GM12875 (cell line): ENCODE measurements around the gene MUC3A.

ENCODE experiments used
- H3K4me3 ChIP-seq: one replicate; pipeline ENCODE4 v1.5.1; 2011; ENCODE audit warnings: low read depth, low read length, control low read depth
- TF ChIP-seq, protein P1 (sequence below): IDR thresholded peaks from 2 replicates; pipeline ENCODE4 v1.5.1; 2011; ENCODE audit warnings: low read depth, mild to moderate bottlenecking, control low read depth, inconsistent platforms, low read length, moderate library complexity, borderline replicate concordance; ENCODE audit not compliant: insufficient read depth

The MUC3A gene

DNA sequence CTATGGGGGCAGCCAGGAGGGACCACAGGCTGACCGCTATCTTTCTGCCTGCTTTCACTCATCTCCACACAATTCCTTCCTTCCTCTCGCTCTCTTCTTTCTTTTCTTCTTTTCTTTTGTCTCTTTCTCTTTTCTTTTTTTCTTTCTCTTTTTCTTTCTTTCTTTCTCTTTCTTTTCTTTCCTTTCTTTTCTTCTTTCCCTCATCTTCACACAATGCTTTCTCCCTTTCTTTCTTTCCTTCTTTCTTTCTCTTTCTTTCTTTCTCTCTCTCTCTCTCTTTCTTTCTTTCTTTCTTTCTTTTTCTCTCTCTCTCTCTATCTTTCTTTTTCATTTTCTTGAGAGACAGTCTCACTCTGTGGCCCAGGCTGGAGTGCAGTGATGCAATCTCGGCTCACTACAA, 13.2 kb downstream of the MUC3A start:
- no peak overlapping the region for H3K4me3 ChIP-seq
- TF ChIP-seq, protein P1, sequence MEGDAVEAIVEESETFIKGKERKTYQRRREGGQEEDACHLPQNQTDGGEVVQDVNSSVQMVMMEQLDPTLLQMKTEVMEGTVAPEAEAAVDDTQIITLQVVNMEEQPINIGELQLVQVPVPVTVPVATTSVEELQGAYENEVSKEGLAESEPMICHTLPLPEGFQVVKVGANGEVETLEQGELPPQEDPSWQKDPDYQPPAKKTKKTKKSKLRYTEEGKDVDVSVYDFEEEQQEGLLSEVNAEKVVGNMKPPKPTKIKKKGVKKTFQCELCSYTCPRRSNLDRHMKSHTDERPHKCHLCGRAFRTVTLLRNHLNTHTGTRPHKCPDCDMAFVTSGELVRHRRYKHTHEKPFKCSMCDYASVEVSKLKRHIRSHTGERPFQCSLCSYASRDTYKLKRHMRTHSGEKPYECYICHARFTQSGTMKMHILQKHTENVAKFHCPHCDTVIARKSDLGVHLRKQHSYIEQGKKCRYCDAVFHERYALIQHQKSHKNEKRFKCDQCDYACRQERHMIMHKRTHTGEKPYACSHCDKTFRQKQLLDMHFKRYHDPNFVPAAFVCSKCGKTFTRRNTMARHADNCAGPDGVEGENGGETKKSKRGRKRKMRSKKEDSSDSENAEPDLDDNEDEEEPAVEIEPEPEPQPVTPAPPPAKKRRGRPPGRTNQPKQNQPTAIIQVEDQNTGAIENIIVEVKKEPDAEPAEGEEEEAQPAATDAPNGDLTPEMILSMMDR: no peak

DNA sequence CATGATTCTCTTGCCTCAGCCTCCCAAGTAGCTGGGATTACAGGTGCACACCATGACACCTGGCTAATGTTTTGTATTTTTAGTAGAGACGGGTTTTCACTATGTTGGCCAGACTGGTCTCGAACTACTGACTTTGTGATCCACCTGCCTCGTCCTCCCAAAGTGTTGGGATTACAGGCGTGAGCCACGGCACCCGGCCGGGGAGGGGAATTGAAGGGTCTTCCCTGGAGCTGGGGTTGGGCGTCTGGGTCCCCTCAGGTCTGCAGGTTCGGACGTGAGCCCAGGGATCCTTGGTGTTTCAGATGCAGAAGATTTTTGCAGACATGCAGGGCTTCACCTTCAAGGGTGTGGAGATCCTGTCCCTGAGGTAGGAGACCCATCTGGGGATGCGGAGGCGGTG, 14.1 kb downstream of the MUC3A start:
- no peak overlapping the region for H3K4me3 ChIP-seq
- TF ChIP-seq, protein P1: no peak

DNA sequence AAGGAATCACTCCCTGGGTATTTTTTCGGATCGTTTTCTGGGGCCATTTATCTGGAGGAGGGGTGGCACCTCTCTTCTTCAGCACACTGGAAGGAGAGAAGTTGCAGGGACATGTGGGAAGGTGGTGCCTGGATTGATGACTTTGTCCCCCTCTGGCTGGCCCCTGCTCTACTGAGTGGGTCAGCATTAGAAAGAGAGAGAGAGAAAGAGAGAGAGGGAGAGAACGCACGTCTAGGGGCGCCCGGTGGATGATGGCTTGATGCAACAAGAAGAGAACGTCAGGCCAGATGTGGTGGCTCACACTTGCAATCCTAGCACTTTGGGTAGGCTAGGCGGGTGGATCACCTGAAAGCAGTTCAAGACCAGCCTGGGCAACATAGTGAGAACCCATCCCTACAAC, 14.5 kb downstream of the MUC3A start:
- H3K4me3 ChIP-seq: no peak overlapping the region
- TF ChIP-seq, protein P1: no peak

DNA sequence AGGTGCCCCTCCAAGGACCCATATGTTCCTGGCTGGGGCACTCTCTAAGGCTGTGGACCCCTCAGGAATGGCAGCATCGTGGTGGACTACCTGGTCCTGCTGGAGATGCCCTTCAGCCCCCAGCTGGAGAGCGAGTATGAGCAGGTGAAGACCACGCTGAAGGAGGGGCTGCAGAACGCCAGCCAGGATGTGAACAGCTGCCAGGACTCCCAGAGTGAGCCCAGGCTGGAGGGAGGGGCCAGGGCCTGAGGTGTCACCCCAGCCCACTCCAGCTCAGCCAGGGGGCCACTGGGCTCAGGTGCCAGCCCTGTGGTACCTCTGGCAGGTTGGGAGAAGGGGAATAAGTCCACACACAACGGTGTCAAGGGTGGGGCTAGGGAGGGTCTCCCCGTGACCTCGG, 15.3 kb downstream of the MUC3A start:
- TF ChIP-seq, protein P1: no peak
- H3K4me3 ChIP-seq: no peak overlapping the region

DNA sequence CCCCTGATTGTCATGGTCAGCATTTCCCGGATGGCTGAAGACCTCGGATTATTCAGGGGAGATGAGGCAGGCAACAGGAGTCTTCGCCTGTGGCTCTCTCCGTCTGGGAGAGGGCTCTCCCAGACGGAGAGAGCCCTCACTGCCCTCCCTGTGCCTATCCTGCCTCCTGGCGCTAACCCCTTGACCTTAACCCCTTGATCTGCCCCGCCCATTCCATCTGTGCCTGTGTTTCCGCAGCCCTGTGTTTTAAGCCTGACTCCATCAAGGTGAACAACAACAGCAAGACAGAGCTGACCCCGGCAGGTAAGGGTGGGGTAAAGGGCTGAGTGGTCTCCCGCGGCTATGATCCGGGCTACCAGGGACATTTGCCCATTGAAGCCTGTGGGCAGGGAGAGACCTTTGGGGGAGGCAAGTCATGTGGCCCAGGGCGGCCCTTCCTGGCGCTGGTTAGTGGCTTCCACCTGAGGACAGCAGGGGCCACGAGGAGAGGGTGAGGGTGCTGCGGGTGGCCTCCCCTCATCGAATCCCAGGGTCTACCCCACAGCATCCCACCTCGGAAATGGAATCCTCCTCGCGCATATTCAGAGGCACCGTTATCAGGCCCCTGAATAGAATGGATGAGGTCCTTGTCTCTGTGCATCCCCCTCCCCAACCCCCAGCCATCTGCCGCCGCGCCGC, 15.8 kb downstream of the MUC3A start:
- H3K4me3 ChIP-seq: no peak overlapping the region
- TF ChIP-seq, protein P1: no peak

DNA sequence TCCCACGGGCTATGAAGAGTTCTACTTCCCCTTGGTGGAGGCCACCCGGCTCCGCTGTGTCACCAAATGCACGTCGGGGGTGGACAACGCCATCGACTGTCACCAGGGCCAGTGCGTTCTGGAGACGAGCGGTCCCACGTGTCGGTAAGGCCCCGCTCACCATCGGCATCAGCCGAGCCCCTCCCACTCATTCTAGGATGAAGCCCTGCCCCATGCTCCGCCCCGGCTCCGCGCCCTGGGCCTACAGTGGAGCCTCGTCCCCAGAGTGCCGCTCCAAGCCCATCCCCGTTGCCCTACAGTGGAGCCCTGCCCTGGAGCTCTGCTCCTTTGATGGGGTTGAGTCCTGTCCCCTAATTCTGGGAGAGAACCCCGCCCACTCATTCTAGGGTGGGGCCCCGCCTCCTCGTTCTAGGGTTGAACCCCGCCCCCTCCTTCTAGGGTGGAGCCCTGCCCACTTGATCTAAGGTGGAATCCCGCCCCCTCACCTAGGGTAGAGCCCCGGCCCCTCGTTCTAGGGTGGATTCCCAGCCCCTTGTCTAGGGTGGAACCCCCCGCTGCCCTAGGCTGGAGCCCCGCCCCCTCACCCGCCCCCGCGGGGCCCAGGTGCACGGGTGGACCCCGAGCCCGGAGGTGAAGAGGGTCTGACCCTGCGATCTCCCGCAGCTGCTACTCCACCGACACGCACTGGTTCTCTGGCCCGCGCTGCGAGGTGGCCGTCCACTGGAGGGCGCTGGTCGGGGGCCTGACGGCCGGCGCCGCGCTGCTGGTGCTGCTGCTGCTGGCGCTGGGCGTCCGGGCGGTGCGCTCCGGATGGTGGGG, 16.6 kb downstream of the MUC3A start:
- TF ChIP-seq, protein P1: peak; percentile 95
- no peak overlapping the region for H3K4me3 ChIP-seq

DNA sequence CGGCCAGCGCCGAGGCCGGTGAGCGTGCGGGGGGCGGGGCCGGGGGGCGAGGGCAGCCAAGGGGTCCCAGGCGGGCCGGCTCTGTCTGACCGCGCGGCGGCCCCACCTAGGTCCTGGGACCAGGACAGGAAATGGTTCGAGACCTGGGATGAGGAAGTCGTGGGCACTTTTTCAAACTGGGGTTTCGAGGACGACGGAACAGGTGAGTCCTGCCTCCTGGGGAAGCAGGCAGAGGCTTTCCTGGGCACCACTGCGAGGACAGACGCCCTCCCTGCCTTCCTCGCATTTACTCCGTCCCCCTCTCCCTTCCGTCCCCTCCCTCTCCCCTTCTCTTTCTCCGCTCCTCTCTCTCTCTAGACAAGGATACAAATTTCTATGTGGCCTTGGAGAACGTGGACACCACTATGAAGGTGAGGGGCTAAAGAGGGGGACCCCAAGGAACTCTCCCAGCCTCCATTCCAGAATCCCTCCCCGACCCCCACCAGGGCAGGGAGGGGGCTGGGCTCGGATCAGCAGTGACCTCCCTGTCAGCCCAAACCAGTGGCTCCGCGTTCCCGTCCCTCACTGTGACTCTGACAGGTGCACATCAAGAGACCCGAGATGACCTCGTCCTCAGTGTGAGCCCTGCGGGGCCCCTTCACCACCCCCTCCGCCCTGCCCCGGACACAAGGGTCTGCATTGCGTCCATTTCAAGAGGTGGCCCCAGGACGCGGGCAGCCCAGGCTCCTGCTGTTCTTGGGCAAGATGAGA, 17.4 kb downstream of the MUC3A start:
- no peak overlapping the region for H3K4me3 ChIP-seq
- TF ChIP-seq, protein P1: no peak
